IMR-90 (cell line): Measurements from ENCODE around the gene SELENOV. TPM values are rescaled to one million over a fixed set of nuclear protein-coding genes. Genes with fewer than 3 reads are reported as not detected.

Experiments used
- ATAC-seq: fragments of 200-7000 bp; cut with Tn5 transposase; 2 replicates; pipeline ENCODE4 v1.9.1; 2020; ENCODE audit warnings: low read depth, mild to moderate bottlenecking, moderate library complexity
- BruUV-seq: library from RNA; stranded (reverse); fragments of 400-500 nt; replicated peaks from 2 replicates; lab custom pipeline; 2021; lab: Mats Ljungman, UMichigan
- CTCF ChIA-PET: fragments of 300-600 bp; formaldehyde crosslinking; extraction: SDS; loops from one replicate; lab custom pipeline; 2021; ENCODE audit warnings: antibody characterized with exemption; lab: Yijun Ruan, JAX
- POLR2A ChIA-PET: fragments of 300-600 bp; sonication (Branson Sonifier 250); formaldehyde crosslinking; loops from one replicate; lab custom pipeline; 2022; ENCODE audit warnings: antibody characterized with exemption; ENCODE audit not compliant: unreplicated experiment; lab: Charles Lee
- DNase-seq: peaks from one replicate; pipeline ENCODE4 v3.0.0; 2013
- H2AFZ ChIP-seq: replicated peaks from 2 replicates; pipeline ENCODE3; 2013; ENCODE audit warnings: low read length, mild to moderate bottlenecking; ENCODE audit not compliant: poor library complexity
- H2AK5ac ChIP-seq: 2 replicates; pipeline ENCODE4 v1.6.1; 2013; ENCODE audit warnings: low read depth, low read length, inconsistent platforms
- H2AK9ac ChIP-seq: replicated peaks from 2 replicates; pipeline ENCODE3; 2013; ENCODE audit warnings: mild to moderate bottlenecking, low read depth, low read length, moderate library complexity; ENCODE audit not compliant: poor library complexity
- H2BK120ac ChIP-seq: 2 replicates; pipeline ENCODE4 v1.6.1; 2013; ENCODE audit warnings: low read depth, low read length, inconsistent platforms
- H2BK15ac ChIP-seq: 3 replicates; pipeline ENCODE4 v1.6.1; 2013; ENCODE audit warnings: low read depth, low read length, inconsistent platforms
- H2BK20ac ChIP-seq: 2 replicates; pipeline ENCODE4 v1.6.1; 2013; ENCODE audit warnings: low read depth, mild to moderate bottlenecking, inconsistent platforms, low read length, moderate library complexity
- H2BK5ac ChIP-seq: 2 replicates; pipeline ENCODE4 v1.6.1; 2013; ENCODE audit warnings: mild to moderate bottlenecking, low read depth, low read length, inconsistent platforms; ENCODE audit not compliant: poor library complexity, severe bottlenecking
- H3K14ac ChIP-seq: replicated peaks from 2 replicates; pipeline ENCODE4 v1.6.1; 2013; ENCODE audit warnings: low read depth, low read length, inconsistent platforms
- H3K18ac ChIP-seq: 2 replicates; pipeline ENCODE4 v1.6.1; 2013; ENCODE audit warnings: low read depth, low read length, control low read depth
- H3K23ac ChIP-seq: 2 replicates; pipeline ENCODE4 v1.6.1; 2013; ENCODE audit warnings: low read depth, low read length, inconsistent platforms
- H3K27ac ChIP-seq: 2 replicates; pipeline ENCODE4 v1.5.1; 2013; ENCODE audit warnings: mild to moderate bottlenecking, control low read depth, low read length; ENCODE audit not compliant: insufficient read depth
- H3K27me3 ChIP-seq: 2 replicates; pipeline ENCODE4 v1.6.1; 2013; ENCODE audit warnings: low read length; ENCODE audit not compliant: control insufficient read depth, insufficient read depth
- H3K36me3 ChIP-seq: 2 replicates; pipeline ENCODE4 v1.6.1; 2013; ENCODE audit warnings: low read length, mixed read lengths; ENCODE audit not compliant: control insufficient read depth, insufficient read depth
- H3K4ac ChIP-seq: 2 replicates; pipeline ENCODE4 v1.6.1; 2013; ENCODE audit warnings: low read depth, low read length, inconsistent platforms
- H3K4me1 ChIP-seq: 2 replicates; pipeline ENCODE4 v1.6.1; 2013; ENCODE audit warnings: low read length, mixed read lengths; ENCODE audit not compliant: control insufficient read depth, insufficient read depth
- H3K4me2 ChIP-seq: 2 replicates; pipeline ENCODE4 v1.6.1; 2013; ENCODE audit warnings: low read depth, mild to moderate bottlenecking, control low read depth, low read length, moderate library complexity
- H3K4me3 ChIP-seq: 2 replicates; pipeline ENCODE4 v1.5.1; 2013; ENCODE audit warnings: low read depth, mild to moderate bottlenecking, control low read depth, low read length, moderate library complexity; ENCODE audit not compliant: insufficient read depth
- H3K56ac ChIP-seq: 2 replicates; pipeline ENCODE4 v1.6.1; 2013; ENCODE audit warnings: low read length, inconsistent platforms; ENCODE audit not compliant: insufficient read depth; ENCODE audit errors: extremely low read depth
- H3K79me1 ChIP-seq, 2 experiments: 2 replicates each; pipeline ENCODE4 v1.6.1; 2013; ENCODE audit warnings: low read length in 2 of 2, inconsistent platforms in 1 of 2, low read depth in 1 of 2
- H3K9ac ChIP-seq: 2 replicates; pipeline ENCODE4 v1.6.1; 2013; ENCODE audit warnings: low read depth, low read length, control low read depth
- H3K9me1 ChIP-seq: 2 replicates; pipeline ENCODE4 v1.6.1; 2013; ENCODE audit warnings: low read length, inconsistent platforms; ENCODE audit not compliant: insufficient read depth
- H3K9me3 ChIP-seq: 2 replicates; pipeline ENCODE4 v1.6.1; 2013; ENCODE audit warnings: low read length; ENCODE audit not compliant: control insufficient read depth, insufficient read depth
- H4K20me1 ChIP-seq: 2 replicates; pipeline ENCODE4 v1.6.1; 2013; ENCODE audit warnings: low read length, inconsistent platforms; ENCODE audit not compliant: insufficient read depth
- H4K5ac ChIP-seq: 2 replicates; pipeline ENCODE4 v1.6.1; 2013; ENCODE audit warnings: mild to moderate bottlenecking, low read depth, low read length, control low read depth
- H4K8ac ChIP-seq, 2 experiments: 2 replicates each; pipeline ENCODE4 v1.6.1; 2013; ENCODE audit warnings: low read depth in 2 of 2, low read length in 2 of 2, control low read depth in 1 of 2, inconsistent platforms in 1 of 2
- H4K91ac ChIP-seq: 2 replicates; pipeline ENCODE4 v1.6.1; 2013; ENCODE audit warnings: low read depth, low read length, inconsistent platforms; ENCODE audit not compliant: insufficient read depth
- FOS ChIP-seq: fragments of 150-350 bp; IDR thresholded peaks from 2 replicates; pipeline ENCODE4 v1.6.1; 2016; ENCODE audit warnings: low read depth, low read length
- MAFK ChIP-seq: IDR thresholded peaks from 2 replicates; pipeline ENCODE4 v1.6.1; 2012; ENCODE audit warnings: low read depth, low read length, improper control_type of control experiment
- MXI1 ChIP-seq: IDR thresholded peaks from 2 replicates; pipeline ENCODE4 v1.6.1; 2012; ENCODE audit warnings: low read depth, mild to moderate bottlenecking, low read length, moderate library complexity, borderline replicate concordance
- RAD21 ChIP-seq: IDR thresholded peaks from 2 replicates; pipeline ENCODE4 v1.6.1; 2012; ENCODE audit warnings: low read length, improper control_type of control experiment
- RCOR1 ChIP-seq: IDR thresholded peaks from 2 replicates; pipeline ENCODE4 v1.6.1; 2012; ENCODE audit warnings: mild to moderate bottlenecking, low read length, improper control_type of control experiment; ENCODE audit not compliant: insufficient replicate concordance
- RFX5 ChIP-seq: IDR thresholded peaks from 2 replicates; pipeline ENCODE4 v1.8.0; 2012; ENCODE audit warnings: low read depth, mild to moderate bottlenecking, low read length, moderate library complexity
- WGBS, 2 experiments: methylation state at CpG; one replicate each; pipeline versions ENCODE4 v1.1.5 to v1.1.7; 2013; ENCODE audit warnings: missing lambda C conversion rate in 2 of 2; ENCODE audit not compliant: insufficient read length in 1 of 2; ENCODE audit errors: extremely low coverage in 2 of 2; 5-methylcytosine and 5-hydroxymethylcytosine counted together
- dilution Hi-C: fragments of 300-500 bp; cut with HindIII; formaldehyde crosslinking; loops from one replicate; pipeline ENCODE4 v1.14.3; 2018; ENCODE audit warnings: low sequenced_read_pairs; ENCODE audit not compliant: unreplicated experiment
- in situ Hi-C: fragments of 300-500 bp; cut with MboI; formaldehyde crosslinking; loops from 3 replicates; pipeline ENCODE4 v1.14.3; 2019; ENCODE audit warnings: low sequenced_read_pairs, inconsistent platforms, mixed read lengths
- intact Hi-C: fragments of 100-400 bp; cut with micrococcal nuclease; formaldehyde crosslinking; loops from 2 replicates; pipeline ENCODE4 v1.10.0; 2022
- polyA plus RNA-seq, 3 experiments: library from polyadenylated mRNA; depleted of rRNA; stranded (reverse); fragments of >200 nt; gene quantifications; 2 replicates each; pipeline ENCODE4 v1.2.3, GENCODE V29; 2012; ENCODE audit warnings: low replicate concordance in 1 of 3
- total RNA-seq: library from RNA; depleted of rRNA; stranded (reverse); fragments of >200 nt; gene quantifications from 2 replicates; pipeline ENCODE4 v1.2.3, GENCODE V29; 2012
- TF ChIP-seq, protein P1 (sequence below): fragments of 150-350 bp; IDR thresholded peaks from 2 replicates; pipeline ENCODE4 v1.6.1; 2017; ENCODE audit warnings: mild to moderate bottlenecking, antibody characterized with exemption, low read length, low read depth
- TF ChIP-seq, protein P2 (sequence below): fragments of 150-350 bp; IDR thresholded peaks from 2 replicates; pipeline ENCODE4 v1.6.1; 2016; ENCODE audit warnings: low read depth, mild to moderate bottlenecking, low read length, moderate library complexity, borderline replicate concordance
- TF ChIP-seq, protein P3 (sequence below): conservative IDR thresholded peaks from 2 replicates; pipeline ENCODE4 v1.5.1; 2012; ENCODE audit warnings: mild to moderate bottlenecking, low read depth, low read length, improper control_type of control experiment

Gene SELENOV
- total and polyA plus RNA-seq, 2 of the 4 experiments (the other 2 are of a cell fraction): not detected

DNA sequence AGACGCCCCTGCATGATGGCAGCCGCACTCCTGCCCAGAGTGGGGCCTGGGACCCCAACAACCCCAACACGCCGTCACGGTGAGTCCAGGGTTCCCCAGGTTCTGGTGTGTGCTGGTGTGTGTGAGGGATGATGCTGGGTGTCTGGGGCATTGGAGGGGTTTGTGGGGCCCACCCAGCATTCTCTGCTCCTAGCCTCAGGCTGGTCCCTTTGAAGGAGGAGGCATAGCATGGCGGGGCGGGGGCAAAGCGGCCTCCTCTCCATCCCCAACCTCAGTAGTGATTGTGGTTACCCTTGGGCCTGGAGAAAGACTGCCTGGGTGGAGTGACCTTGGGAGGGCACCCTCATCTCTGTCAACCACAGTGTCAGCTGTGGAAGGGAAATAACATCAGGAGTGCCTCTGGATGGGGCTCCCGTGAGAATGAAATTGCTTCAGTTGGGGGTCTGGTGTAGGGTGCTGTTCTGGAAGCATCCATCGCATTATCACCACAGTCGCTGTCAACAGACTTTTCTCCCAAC, 41.4 kb upstream of the SELENOV start:
- Histone ChIP-seq H2AK9ac (no peak overlapping the region), H3K14ac (no peak overlapping the region), H3K9me1 (peaks cover 2% of the 10 kb centered on the region; the same call in 1 of the 2 replicates), H3K9me3 (no peaks in the 10 kb centered on the region), H3K79me1 (peaks cover 11 to 13% of the 10 kb centered on the region in 2 experiments; a peak in 3 of 4 replicates), H2BK5ac (no peak overlapping the region), H3K27me3 (no peaks in the 10 kb centered on the region), H3K4me2 (no peak overlapping the region), H3K9ac (no peak overlapping the region), H4K8ac (no peak overlapping the region), H4K91ac (no peak overlapping the region), H2BK15ac (no peak overlapping the region), H3K18ac (no peak overlapping the region), H3K27ac (no peak overlapping the region), H4K5ac (no peak overlapping the region), H3K23ac (no peak overlapping the region), H3K4ac (no peak overlapping the region), H2BK20ac (no peak overlapping the region), H2AK5ac (no peak overlapping the region), H2AFZ (no peak overlapping the region), H3K36me3 (peaks cover 78% of the 10 kb centered on the region), H3K4me3 (no peak overlapping the region), H3K56ac (no peak overlapping the region), H2BK120ac (no peak overlapping the region), H4K20me1 (peaks cover 12% of the 10 kb centered on the region), H3K4me1 (no peaks in the 10 kb centered on the region)
- no TSS peak for BruUV-seq
- POLR2A ChIA-PET: no interaction called here
- in situ Hi-C loops (no loop called here), dilution Hi-C loops (no loop called here), intact Hi-C loops (no loop called here)
- no CpG with 5 or more reads among the region's 11 CpGs for WGBS, 2 experiments
- CTCF ChIA-PET: no interaction called here
- DNase-seq (no peak), ATAC-seq (no peak)
- no peak for TF ChIP-seq RCOR1
- TF ChIP-seq, protein P1, sequence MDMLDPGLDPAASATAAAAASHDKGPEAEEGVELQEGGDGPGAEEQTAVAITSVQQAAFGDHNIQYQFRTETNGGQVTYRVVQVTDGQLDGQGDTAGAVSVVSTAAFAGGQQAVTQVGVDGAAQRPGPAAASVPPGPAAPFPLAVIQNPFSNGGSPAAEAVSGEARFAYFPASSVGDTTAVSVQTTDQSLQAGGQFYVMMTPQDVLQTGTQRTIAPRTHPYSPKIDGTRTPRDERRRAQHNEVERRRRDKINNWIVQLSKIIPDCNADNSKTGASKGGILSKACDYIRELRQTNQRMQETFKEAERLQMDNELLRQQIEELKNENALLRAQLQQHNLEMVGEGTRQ: no peak
- no peak for TF ChIP-seq MXI1
- TF ChIP-seq RFX5: no peak
- TF ChIP-seq, protein P2, sequence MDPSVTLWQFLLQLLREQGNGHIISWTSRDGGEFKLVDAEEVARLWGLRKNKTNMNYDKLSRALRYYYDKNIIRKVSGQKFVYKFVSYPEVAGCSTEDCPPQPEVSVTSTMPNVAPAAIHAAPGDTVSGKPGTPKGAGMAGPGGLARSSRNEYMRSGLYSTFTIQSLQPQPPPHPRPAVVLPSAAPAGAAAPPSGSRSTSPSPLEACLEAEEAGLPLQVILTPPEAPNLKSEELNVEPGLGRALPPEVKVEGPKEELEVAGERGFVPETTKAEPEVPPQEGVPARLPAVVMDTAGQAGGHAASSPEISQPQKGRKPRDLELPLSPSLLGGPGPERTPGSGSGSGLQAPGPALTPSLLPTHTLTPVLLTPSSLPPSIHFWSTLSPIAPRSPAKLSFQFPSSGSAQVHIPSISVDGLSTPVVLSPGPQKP: no peak
- TF ChIP-seq RAD21: no peak
- TF ChIP-seq, protein P3, sequence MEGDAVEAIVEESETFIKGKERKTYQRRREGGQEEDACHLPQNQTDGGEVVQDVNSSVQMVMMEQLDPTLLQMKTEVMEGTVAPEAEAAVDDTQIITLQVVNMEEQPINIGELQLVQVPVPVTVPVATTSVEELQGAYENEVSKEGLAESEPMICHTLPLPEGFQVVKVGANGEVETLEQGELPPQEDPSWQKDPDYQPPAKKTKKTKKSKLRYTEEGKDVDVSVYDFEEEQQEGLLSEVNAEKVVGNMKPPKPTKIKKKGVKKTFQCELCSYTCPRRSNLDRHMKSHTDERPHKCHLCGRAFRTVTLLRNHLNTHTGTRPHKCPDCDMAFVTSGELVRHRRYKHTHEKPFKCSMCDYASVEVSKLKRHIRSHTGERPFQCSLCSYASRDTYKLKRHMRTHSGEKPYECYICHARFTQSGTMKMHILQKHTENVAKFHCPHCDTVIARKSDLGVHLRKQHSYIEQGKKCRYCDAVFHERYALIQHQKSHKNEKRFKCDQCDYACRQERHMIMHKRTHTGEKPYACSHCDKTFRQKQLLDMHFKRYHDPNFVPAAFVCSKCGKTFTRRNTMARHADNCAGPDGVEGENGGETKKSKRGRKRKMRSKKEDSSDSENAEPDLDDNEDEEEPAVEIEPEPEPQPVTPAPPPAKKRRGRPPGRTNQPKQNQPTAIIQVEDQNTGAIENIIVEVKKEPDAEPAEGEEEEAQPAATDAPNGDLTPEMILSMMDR: no peak
- TF ChIP-seq MAFK: no peak
- no peak for TF ChIP-seq FOS
